GM12872 (cell line): ENCODE results near the gene EGR1.

Experiments
- CTCF ChIP-seq: IDR thresholded peaks from 3 replicates; pipeline ENCODE4 v1.5.1; 2011; ENCODE audit warnings: low read depth, mild to moderate bottlenecking, low read length, moderate library complexity; ENCODE audit not compliant: insufficient read depth

Gene EGR1

GRCh38 chr5:138476918-138477317, 11.6 kb downstream of the EGR1 start:
- no peak for TF ChIP-seq CTCF

- TF ChIP-seq CTCF, result no peak
These were observed 17.4 kb downstream of the EGR1 start for GRCh38 chr5:138482638-138483037.

GRCh38 chr5:138488481-138488945, 23.2 kb downstream of the EGR1 start:
- TF ChIP-seq CTCF, result no peak

GRCh38 chr5:138489683-138490061, 24.4 kb downstream of the EGR1 start:
- TF ChIP-seq CTCF, result no peak

- no peak for TF ChIP-seq CTCF
These were observed 25.5 kb downstream of the EGR1 start for GRCh38 chr5:138490648-138491283.

- TF ChIP-seq CTCF, result no peak
These were observed 26.0 kb downstream of the EGR1 start for GRCh38 chr5:138491284-138491648.

- no peak for TF ChIP-seq CTCF
These were observed 26.6 kb downstream of the EGR1 start for GRCh38 chr5:138491669-138492559.
